Tibial artery (tissue), 4 donors: Measurements from ENCODE around the gene BLID.

ENCODE experiments used
- DNase-seq, 2 donors: peaks; one replicate each; pipeline ENCODE4 v3.0.0-alpha.2; 2019
- H3K27ac ChIP-seq, 2 donors: fragments of 200-600 bp; sonication (generic) in 1 of 2; 1 replicate in 1 of 2; 2 replicates in 1 of 2; pipeline ENCODE4 v1.5.1; 2018 to 2019; ENCODE audit warnings: mild to moderate bottlenecking in 1 of 2
- H3K27me3 ChIP-seq, 2 donors: fragments of 200-600 bp; sonication (generic) in 1 of 2; one replicate each; pipeline versions ENCODE4 v1.5.1 to v1.6.0; 2016 to 2019
- H3K36me3 ChIP-seq, 3 donors: fragments of 200-600 bp; sonication (generic) in 2 of 3; one replicate each; pipeline ENCODE4 v1.5.1; 2016 to 2019; ENCODE audit warnings: mild to moderate bottlenecking in 2 of 3
- H3K4me1 ChIP-seq, 4 donors: fragments of 200-600 bp; sonication (generic) in 2 of 4; 1 replicate in 3 of 4; 2 replicates in 1 of 4; pipeline ENCODE4 v1.5.1; 2016 to 2019
- H3K4me3 ChIP-seq, 2 donors: fragments of 200-600 bp; sonication (generic) in 1 of 2; 1 replicate in 1 of 2; 2 replicates in 1 of 2; pipeline ENCODE4 v1.5.1; 2018 to 2019; ENCODE audit warnings: mild to moderate bottlenecking in 2 of 2
- H3K9me3 ChIP-seq, 3 donors: fragments of 200-600 bp; sonication (generic) in 1 of 3; one replicate each; pipeline ENCODE4 v1.5.1; 2016 to 2019
- CTCF ChIP-seq, 2 experiments: fragments of 200-600 bp in 1 of 2; fragments of 450-650 bp in 1 of 2; IDR thresholded peaks; one replicate each; pipeline ENCODE4 v1.5.1; 2017 to 2019; ENCODE audit warnings: antibody characterized with exemption in 2 of 2, mild to moderate bottlenecking in 1 of 2, moderate library complexity in 1 of 2
- intact Hi-C: fragments of 100-400 bp; cut with DNase I; formaldehyde crosslinking; loops from one replicate; pipeline ENCODE4 v1.15.0; 2023; ENCODE audit warnings: low total_unique reads

Gene BLID

GRCh38 chr11:122114976-122115375 lies 1.0 kb downstream of the BLID start:
- H3K27ac ChIP-seq, result peak overlapping the region in 1 of 2 donors; percentile 19

DNA sequence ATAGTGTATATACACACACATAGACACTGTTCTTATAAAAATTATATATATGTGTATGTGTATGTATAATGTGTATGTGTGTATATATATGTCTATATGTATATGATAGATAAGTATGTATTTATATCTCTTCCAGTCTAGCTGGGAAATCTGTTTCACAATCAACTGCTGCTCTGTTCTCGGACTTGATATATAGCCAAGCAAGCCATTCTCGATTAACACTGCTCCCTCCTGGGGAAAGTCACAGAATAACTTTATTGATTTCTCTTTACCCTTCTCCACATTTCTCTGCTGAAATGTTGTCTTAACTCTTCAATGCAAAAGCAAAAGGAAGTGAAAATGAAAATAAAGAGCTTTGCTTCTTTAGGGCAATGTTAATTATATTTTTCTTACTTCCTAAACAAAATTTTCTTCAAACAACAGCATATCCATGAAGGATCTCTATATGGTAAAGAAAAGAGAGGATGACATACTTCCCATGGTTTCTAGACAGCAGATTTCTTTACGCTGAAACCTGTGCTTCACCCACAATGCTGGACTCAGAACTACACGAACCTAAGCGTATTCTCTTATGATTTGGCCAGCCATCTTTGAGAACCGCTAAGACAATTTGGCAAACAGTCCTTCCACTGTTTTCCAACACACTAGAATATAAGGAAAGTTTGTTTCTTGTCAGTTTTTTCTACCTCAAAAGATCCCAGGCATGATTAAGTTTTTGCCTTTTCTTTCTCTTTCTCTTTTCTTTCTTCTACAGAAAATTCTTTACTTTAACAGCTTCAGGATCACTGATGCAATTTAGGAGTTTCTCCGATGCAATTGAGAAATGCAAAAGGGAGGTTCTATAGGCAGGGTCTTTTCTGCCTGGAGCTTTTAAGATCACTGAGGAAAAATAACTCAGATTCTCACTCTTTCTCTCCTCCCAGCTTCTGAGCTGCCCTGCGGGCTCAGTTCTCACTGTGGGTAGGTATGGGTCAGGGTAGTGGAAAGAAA lies 1.9 kb downstream of the BLID start:
- no peak for DNase-seq
- H3K9me3 ChIP-seq, result no peaks in the 10 kb centered on the region
- H3K27ac ChIP-seq, result peak overlapping the region; percentile 12 to 19
- no peaks in the 10 kb centered on the region for H3K36me3 ChIP-seq
- intact Hi-C loops, result no loop called here
- H3K4me3 ChIP-seq, result no peak overlapping the region
- no peaks in the 10 kb centered on the region for H3K27me3 ChIP-seq
- H3K4me1 ChIP-seq, result peaks cover 0 to 46% (median 9%) of the 10 kb centered on the region in 4 donors
- TF ChIP-seq CTCF (IDR thresholded peaks at IDR 0.05), result no peak

More at GRCh38 chr11:122114976-122115375, 1.0 kb downstream of the BLID start:
- Histone ChIP-seq H3K27me3 (no peaks in the 10 kb centered on the region), H3K9me3 (no peaks in the 10 kb centered on the region), H3K36me3 (no peaks in the 10 kb centered on the region), H3K4me1 (peaks cover 0 to 43% (median 9%) of the 10 kb centered on the region in 4 donors), H3K4me3 (no peak overlapping the region)
- DNase-seq, result no peak
- no peak for TF ChIP-seq CTCF (IDR thresholded peaks at IDR 0.05)
- intact Hi-C loops, result no loop called here

DNA sequence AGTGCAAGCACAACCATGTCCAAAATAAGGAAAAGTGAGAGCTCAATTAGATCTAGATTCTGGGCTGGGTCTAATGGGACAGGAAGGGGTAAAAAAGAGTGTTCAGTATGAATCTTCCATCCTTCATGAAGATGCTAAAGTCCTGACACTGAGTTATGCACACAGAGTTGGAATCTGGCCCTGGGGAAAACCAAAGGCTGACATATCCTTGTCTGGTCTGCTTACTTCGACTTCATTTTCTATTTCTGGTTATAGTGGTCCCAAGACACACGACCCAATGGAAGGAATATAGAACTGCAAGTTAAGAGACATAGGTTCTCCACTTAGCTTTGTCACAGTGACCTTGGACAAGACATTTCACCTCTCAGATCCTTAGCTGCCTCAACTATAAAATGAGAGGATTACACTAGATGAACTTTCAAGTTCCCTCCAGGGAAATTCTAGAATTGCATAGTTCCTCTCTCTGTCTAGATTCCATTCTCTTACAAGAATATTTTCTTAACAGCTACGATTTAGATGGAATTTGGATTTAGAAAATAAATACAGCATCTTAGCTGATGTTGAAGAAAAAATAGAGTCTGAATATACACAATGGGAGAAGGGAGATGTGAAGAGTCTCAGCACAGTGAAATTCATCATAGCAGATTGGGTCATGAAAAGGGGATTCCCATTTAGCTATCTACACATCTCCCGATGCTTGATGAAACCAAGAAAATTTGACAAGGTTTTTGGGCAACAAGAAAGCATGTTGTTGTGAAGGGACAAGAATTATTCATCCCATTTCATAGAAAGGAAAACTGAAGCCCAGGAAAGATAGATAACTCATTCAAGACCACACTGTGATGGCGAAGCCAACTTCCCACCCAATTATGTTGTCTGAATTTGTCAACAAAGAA lies 3.3 kb downstream of the BLID start:
- no peak for DNase-seq
- Histone ChIP-seq H3K4me1 (peaks cover 0 to 59% (median 13%) of the 10 kb centered on the region in 4 donors), H3K9me3 (no peaks in the 10 kb centered on the region), H3K36me3 (no peaks in the 10 kb centered on the region), H3K27ac (no peak overlapping the region), H3K27me3 (no peaks in the 10 kb centered on the region), H3K4me3 (no peak overlapping the region)
- intact Hi-C loops, result no loop called here
- no peak for TF ChIP-seq CTCF (IDR thresholded peaks at IDR 0.05)

DNA sequence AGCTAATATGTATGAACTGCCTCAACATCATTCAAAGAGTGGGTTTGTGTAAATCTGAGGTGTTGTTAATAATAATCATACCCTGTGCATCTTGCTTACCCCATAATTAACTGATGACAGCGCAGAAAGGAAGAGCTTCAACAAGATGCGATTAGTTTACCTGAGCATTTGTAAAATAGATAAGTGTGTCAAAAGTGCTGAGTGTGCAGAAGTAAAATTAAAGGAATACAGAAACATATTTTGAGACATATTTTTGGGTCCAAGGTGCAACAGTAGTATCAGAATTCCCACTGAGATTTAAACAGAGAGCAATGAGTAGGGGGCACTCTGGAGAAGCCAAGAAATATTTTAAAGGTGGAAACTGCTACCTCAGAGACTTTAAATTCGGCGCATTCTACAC lies 6.1 kb downstream of the BLID start:
- H3K36me3 ChIP-seq, result no peaks in the 10 kb centered on the region
- H3K9me3 ChIP-seq, result no peaks in the 10 kb centered on the region
- no peak overlapping the region for H3K4me3 ChIP-seq
- no peak for TF ChIP-seq CTCF (IDR thresholded peaks at IDR 0.05)
- no peaks in the 10 kb centered on the region for H3K27me3 ChIP-seq
- intact Hi-C loops, result loop anchor here (2.0 to 10.0 kb wide), 3 partner anchors 93 to 395 kb away; no protein-coding TSS in a partner anchor
- no peak overlapping the region for H3K27ac ChIP-seq
- peaks cover 0 to 56% (median 8%) of the 10 kb centered on the region in 4 donors for H3K4me1 ChIP-seq
- no peak for DNase-seq

- TF ChIP-seq CTCF (IDR thresholded peaks at IDR 0.05), result no peak
- Histone ChIP-seq H3K4me1 (peaks cover 0 to 56% (median 8%) of the 10 kb centered on the region in 4 donors), H3K4me3 (no peak overlapping the region), H3K27ac (no peak overlapping the region), H3K9me3 (no peaks in the 10 kb centered on the region), H3K27me3 (no peaks in the 10 kb centered on the region), H3K36me3 (no peaks in the 10 kb centered on the region)
- intact Hi-C loops, result loop anchor here (2.0 to 10.0 kb wide), 3 partner anchors 94 to 396 kb away; no protein-coding TSS in a partner anchor
- DNase-seq, result no peak
These were observed 7.2 kb downstream of the BLID start for GRCh38 chr11:122108828-122109227.
